Motor neuron (in vitro differentiated cells): Measurements from ENCODE around the gene ZNF474. TPM values are rescaled to one million over a fixed set of nuclear protein-coding genes. Genes with fewer than 3 reads are reported as not detected.

Experiments
- ATAC-seq, 8 experiments: fragments of 200-7000 bp; cut with Tn5 transposase; replicated peaks in 6 of 8; 2 replicates each; pipeline ENCODE4 v1.8.0; 2021; ENCODE audit warnings: mild to moderate bottlenecking in 8 of 8, moderate library complexity in 8 of 8
- H3K27ac ChIP-seq, 2 donors: fragments of 250-450 bp; sonication (Bioruptor Pico); 2 replicates each; pipeline ENCODE4 v1.9.0; 2021; ENCODE audit warnings: antibody characterized with exemption in 2 of 2, mild to moderate bottlenecking in 2 of 2, moderate library complexity in 1 of 2
- H3K4me1 ChIP-seq, 2 donors: fragments of 250-450 bp; sonication (Bioruptor Pico); replicated peaks in 1 of 2; 2 replicates each; pipeline ENCODE4 v1.6.1; 2021; ENCODE audit warnings: antibody characterized with exemption in 2 of 2, mild to moderate bottlenecking in 2 of 2, moderate library complexity in 1 of 2
- H3K4me3 ChIP-seq, 5 donors: fragments of 250-450 bp; sonication (Bioruptor Pico); 2 replicates each; pipeline ENCODE4 v1.9.0; 2021; ENCODE audit warnings: antibody characterized with exemption in 5 of 5, mild to moderate bottlenecking in 5 of 5, moderate library complexity in 4 of 5
- WGBS, 10 experiments: fragments of 450-650 bp; shearing (Covaris generic); methylation state at CpG; one replicate each; pipeline ENCODE4 v1.0.0; 2022; 5-methylcytosine and 5-hydroxymethylcytosine counted together
- in situ Hi-C, 9 experiments: fragments of 400-800 bp; cut with MboI; loops; one replicate each; pipeline ENCODE4 v1.15.0; 2021; ENCODE audit warnings: low sequenced_read_pairs in 9 of 9, low pct_unique_long_range_greater_than_20kb in 2 of 9; ENCODE audit not compliant: unreplicated experiment in 9 of 9
- total RNA-seq, 8 experiments: library from RNA; unstranded; fragments of 300-600 nt; gene quantifications; 2 replicates each; pipeline versions ENCODE4 v1.2.3 to v1.2.4, GENCODE V29; 2022

The ZNF474 gene
- total RNA-seq, 8 experiments from 2014 or later = 0.21 to 15.9 (median 0.63) TPM

- 3 to 67% (median 44%) methylated on average over 1 to 4 of the region's 4 CpGs for WGBS, 10 experiments
- ATAC-seq = peak in 5 of 8 experiments; percentile 46 to 86 (median 75)
- Histone ChIP-seq H3K27ac (no peak overlapping the region), H3K4me3 (no peak overlapping the region), H3K4me1 (peaks cover 0 to 6% of the 10 kb centered on the region in 2 donors)
- in situ Hi-C loops = loop anchor here in 1 of 9 experiments (10.0 kb wide), 1 partner anchor 137 kb away; the partner anchor contains the start of gene SRFBP1
These were observed 27.6 kb upstream of the ZNF474 start for GRCh38 chr5:122101636-122102285.

DNA sequence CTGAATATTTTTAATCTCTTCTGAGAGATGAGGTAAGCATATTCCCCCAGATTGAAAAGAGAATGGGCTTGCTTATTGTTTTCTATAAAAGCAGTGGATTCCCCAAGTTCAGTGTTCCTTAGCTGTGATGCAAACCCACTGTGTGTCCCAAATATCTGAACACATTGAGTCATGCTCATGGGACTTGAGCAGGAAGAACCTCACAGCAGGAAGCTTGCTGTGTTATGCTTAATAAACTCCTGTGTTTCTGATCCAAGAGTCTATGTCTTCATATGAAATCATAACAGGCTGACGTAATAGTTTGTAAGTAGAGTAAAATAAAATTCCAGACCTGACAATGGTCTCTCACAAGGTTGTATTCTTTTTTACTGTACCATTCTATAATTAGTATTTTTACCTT lies 26.5 kb upstream of the ZNF474 start:
- peak in 3 of 8 experiments; percentile 23 to 52 (median 30) for ATAC-seq
- in situ Hi-C loops = loop anchor here in 1 of 9 experiments (10.0 kb wide), 1 partner anchor 138 kb away; the partner anchor contains the start of gene SRFBP1
- 33 to 100% (median 100%) methylated on average over 1 of the region's 1 CpG; no CpG with 5 or more reads in 3 of the 10 experiments for WGBS, 10 experiments
- Histone ChIP-seq H3K4me1 (peaks cover 0 to 6% of the 10 kb centered on the region in 2 donors), H3K27ac (no peak overlapping the region), H3K4me3 (no peak overlapping the region)

DNA sequence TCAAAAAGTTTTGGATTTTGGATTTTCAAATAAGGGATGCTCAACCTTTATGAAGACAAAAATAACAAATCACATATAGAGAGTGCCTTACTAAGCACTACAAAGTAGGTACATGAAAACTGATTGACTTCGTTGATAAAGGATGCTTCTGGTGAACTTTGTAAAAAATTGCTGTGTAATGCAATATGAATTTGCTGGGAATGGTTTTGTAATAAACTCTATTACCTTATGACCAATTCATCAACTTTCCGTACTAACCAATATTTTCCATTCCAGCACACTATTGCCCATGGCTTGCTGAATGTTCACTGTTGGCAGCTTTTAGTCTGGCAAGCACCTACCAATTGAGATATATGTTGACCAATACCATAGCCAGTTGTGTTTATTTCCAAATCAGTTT lies 23.4 kb upstream of the ZNF474 start:
- no peak for ATAC-seq
- 71 to 100% (median 88%) methylated on average over 1 to 2 of the region's 2 CpGs; no CpG with 5 or more reads in 1 of the 10 experiments for WGBS, 10 experiments
- in situ Hi-C loops = loop anchor here in 1 of 9 experiments (10.0 kb wide), 1 partner anchor 141 kb away; the partner anchor contains the start of gene SRFBP1
- Histone ChIP-seq H3K27ac (no peak overlapping the region), H3K4me1 (peaks cover 3 to 6% of the 10 kb centered on the region in 2 donors), H3K4me3 (no peak overlapping the region)

DNA sequence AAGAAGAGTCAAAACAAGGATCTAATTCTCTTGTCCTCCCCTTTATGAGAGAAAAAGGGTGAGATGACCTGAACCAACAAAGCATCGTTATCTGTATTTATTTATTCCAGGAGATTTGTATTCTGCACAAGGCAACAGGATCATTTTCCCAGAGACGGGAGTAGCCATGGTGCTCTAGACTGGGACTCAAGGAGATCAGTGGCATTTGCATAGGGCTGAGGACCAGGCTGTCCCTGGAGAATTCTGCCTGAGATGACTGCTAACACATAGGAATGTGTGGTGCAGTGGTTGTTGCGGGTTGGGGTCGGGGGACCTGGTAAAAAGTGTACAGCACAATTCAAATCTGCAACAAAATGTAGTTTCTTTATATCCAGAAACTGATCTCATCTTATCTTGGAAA lies 22.3 kb upstream of the ZNF474 start:
- no peak overlapping the region for H3K4me3 ChIP-seq
- peak in 1 of 8 experiments; percentile 53 for ATAC-seq
- WGBS, 10 experiments = 79 to 100% (median 91%) methylated on average over 1 to 4 of the region's 4 CpGs; no CpG with 5 or more reads in 2 of the 10 experiments
- peaks cover 0 to 9% of the 10 kb centered on the region in 2 donors for H3K4me1 ChIP-seq
- H3K27ac ChIP-seq = no peak overlapping the region
- in situ Hi-C loops = loop anchor here in 1 of 9 experiments (10.0 kb wide), 1 partner anchor 142 kb away; the partner anchor contains the start of gene SRFBP1

- peak in 4 of 8 experiments; percentile 16 to 55 (median 24) for ATAC-seq
These were observed 18.4 kb upstream of the ZNF474 start for GRCh38 chr5:122110987-122111386.

GRCh38 chr5:122111460-122111859 lies 17.9 kb upstream of the ZNF474 start:
- no peak overlapping the region for H3K27ac ChIP-seq
- no peak overlapping the region for H3K4me3 ChIP-seq
- peaks cover 0 to 9% of the 10 kb centered on the region in 2 donors for H3K4me1 ChIP-seq
- in situ Hi-C loops = no loop called here
- 35 to 84% (median 78%) methylated on average over 3 to 5 of the region's 5 CpGs; no CpG with 5 or more reads in 4 of the 10 experiments for WGBS, 10 experiments
- peak in 2 of 8 experiments; percentile 10 to 75 for ATAC-seq

More at GRCh38 chr5:122110987-122111386, 18.4 kb upstream of the ZNF474 start:
- Histone ChIP-seq H3K4me3 (no peak overlapping the region), H3K27ac (no peak overlapping the region), H3K4me1 (peaks cover 0 to 9% of the 10 kb centered on the region in 2 donors)
- in situ Hi-C loops = no loop called here
- 32 to 70% (median 53%) methylated on average over 2 to 3 of the region's 3 CpGs; no CpG with 5 or more reads in 2 of the 10 experiments for WGBS, 10 experiments

GRCh38 chr5:122112063-122112462 lies 17.3 kb upstream of the ZNF474 start:
- 63 to 100% (median 83%) methylated on average over 1 to 2 of the region's 3 CpGs; no CpG with 5 or more reads in 1 of the 10 experiments for WGBS, 10 experiments
- in situ Hi-C loops = no loop called here
- ATAC-seq = no peak
- Histone ChIP-seq H3K4me1 (peaks cover 0 to 9% of the 10 kb centered on the region in 2 donors), H3K4me3 (no peak overlapping the region), H3K27ac (no peak overlapping the region)

GRCh38 chr5:122112733-122113558 lies 16.4 kb upstream of the ZNF474 start:
- peaks cover 0 to 9% of the 10 kb centered on the region in 2 donors for H3K4me1 ChIP-seq
- no peak overlapping the region for H3K4me3 ChIP-seq
- WGBS, 10 experiments = 73 to 100% (median 89%) methylated on average over 1 to 4 of the region's 6 CpGs; no CpG with 5 or more reads in 2 of the 10 experiments
- ATAC-seq = no peak
- no peak overlapping the region for H3K27ac ChIP-seq
- in situ Hi-C loops = no loop called here

DNA sequence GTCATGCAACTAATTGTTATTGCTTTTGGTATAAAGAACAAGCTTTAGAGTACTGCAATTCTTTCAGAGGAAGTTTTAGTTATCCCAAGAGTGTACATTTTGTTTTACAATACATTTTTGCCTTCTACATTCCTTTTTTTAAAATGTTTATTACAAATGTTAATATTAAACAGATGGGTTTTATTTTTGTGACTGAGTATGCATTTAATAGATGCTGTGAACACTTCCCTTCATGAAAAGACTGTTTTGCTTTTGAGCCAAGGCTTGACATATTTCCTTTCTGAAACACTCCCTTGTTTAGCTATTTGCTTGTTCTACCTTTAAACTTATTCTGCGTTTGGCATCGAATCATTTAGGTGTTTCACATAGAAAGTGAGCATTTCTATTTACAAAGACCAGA lies 14.8 kb upstream of the ZNF474 start:
- in situ Hi-C loops = no loop called here
- whole genome bisulfite sequencing, 10 experiments = 10 to 100% (median 94%) methylated on average over 2 of the region's 2 CpGs
- no peak for ATAC-seq

GRCh38 chr5:122118356-122118948 lies 10.9 kb upstream of the ZNF474 start:
- no peak for ATAC-seq
- Histone ChIP-seq H3K4me1 (no peaks in the 10 kb centered on the region), H3K27ac (no peak overlapping the region), H3K4me3 (no peak overlapping the region)
- 75 to 100% (median 100%) methylated on average over 1 of the region's 1 CpG; no CpG with 5 or more reads in 3 of the 10 experiments for WGBS, 10 experiments
- in situ Hi-C loops = no loop called here

More for the DNA sequence above, 14.8 kb upstream of the ZNF474 start:
- H3K4me3 ChIP-seq = no peak overlapping the region
- no peak overlapping the region for H3K27ac ChIP-seq
- H3K4me1 ChIP-seq = peaks cover 0 to 9% of the 10 kb centered on the region in 2 donors

- ATAC-seq = no peak
- Histone ChIP-seq H3K4me3 (no peak overlapping the region), H3K4me1 (no peaks in the 10 kb centered on the region), H3K27ac (no peak overlapping the region)
- 70 to 100% (median 91%) methylated on average over 2 to 3 of the region's 3 CpGs; no CpG with 5 or more reads in 2 of the 10 experiments for WGBS, 10 experiments
- in situ Hi-C loops = no loop called here
These were observed 10.1 kb upstream of the ZNF474 start for GRCh38 chr5:122119205-122119604.

DNA sequence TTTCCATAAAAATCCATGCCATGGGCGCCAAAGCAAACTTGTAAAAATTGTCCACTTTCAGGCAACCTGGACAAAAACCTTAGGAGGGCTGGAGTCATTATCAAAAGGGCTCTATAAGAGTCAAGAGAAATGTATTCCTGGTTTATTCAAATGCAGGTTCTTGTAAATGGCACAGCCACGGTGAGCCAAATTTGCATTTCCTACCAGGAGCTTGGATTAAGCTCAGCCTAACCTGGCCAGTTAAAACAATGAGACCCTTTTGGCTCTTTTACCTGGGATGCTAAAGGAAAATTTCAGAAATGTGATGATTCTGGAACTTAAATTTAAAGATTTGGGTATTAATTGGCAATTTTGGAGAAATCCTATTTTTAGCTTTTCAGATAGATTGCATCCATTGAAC lies 8.9 kb upstream of the ZNF474 start:
- ATAC-seq = no peak
- in situ Hi-C loops = no loop called here
- Histone ChIP-seq H3K27ac (no peak overlapping the region), H3K4me3 (no peak overlapping the region), H3K4me1 (no peaks in the 10 kb centered on the region)
- WGBS, 10 experiments = 0 to 100% (median 50%) methylated on average over 1 to 2 of the region's 2 CpGs; no CpG with 5 or more reads in 1 of the 10 experiments
